ENCODE data around the gene PILRA.

Gene PILRA

DNA sequence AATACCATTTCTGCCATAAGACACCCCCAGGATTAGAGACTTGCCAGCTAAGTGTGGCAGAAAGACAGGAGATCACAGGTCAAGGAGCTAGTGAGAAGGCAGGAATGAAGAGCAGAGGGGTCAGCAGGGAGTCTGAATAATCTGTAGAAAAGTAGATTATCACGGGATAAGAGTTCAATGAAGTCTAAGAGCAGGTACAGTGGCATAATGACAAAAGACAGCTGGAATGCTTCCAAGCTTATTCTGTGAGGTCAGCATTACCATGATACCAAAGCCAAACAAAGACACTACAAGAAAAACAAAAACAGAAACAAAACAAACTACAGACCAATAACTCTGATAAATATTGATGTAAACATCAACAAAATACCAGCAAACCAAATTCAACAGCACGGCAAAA, 20.8 kb downstream of the PILRA start:
- H3K36me3 ChIP-seq, result no peaks in the 10 kb centered on the region

GRCh38 chr7:100396421-100396982, 23.2 kb downstream of the PILRA start:
- TF ChIP-seq, protein P1, sequence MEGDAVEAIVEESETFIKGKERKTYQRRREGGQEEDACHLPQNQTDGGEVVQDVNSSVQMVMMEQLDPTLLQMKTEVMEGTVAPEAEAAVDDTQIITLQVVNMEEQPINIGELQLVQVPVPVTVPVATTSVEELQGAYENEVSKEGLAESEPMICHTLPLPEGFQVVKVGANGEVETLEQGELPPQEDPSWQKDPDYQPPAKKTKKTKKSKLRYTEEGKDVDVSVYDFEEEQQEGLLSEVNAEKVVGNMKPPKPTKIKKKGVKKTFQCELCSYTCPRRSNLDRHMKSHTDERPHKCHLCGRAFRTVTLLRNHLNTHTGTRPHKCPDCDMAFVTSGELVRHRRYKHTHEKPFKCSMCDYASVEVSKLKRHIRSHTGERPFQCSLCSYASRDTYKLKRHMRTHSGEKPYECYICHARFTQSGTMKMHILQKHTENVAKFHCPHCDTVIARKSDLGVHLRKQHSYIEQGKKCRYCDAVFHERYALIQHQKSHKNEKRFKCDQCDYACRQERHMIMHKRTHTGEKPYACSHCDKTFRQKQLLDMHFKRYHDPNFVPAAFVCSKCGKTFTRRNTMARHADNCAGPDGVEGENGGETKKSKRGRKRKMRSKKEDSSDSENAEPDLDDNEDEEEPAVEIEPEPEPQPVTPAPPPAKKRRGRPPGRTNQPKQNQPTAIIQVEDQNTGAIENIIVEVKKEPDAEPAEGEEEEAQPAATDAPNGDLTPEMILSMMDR (IDR thresholded peaks at IDR 0.05), result no peak
- Histone ChIP-seq H3K4me3 (no peak overlapping the region), H3K9me3 (peaks cover 0 to 4% (median 0%) of the 10 kb centered on the region in 3 donors), H3K36me3 (peaks cover 0 to 4% (median 0%) of the 10 kb centered on the region in 3 donors), H3K27me3 (peaks cover 0 to 11% of the 10 kb centered on the region in 2 donors), H3K4me1 (no peaks in the 10 kb centered on the region), H3K27ac (no peak overlapping the region)
- DNase-seq, result no peak
- intact Hi-C loops (cut with DNase I; ENCODE audit: low total_unique reads), result no loop called here

More for the DNA sequence above, 20.8 kb downstream of the PILRA start:
- intact Hi-C loops (cut with DNase I; ENCODE audit: low total_unique reads), result no loop called here
- TF ChIP-seq, protein P1 (IDR thresholded peaks at IDR 0.05), result no peak
- Histone ChIP-seq H3K9me3 (peaks cover 0 to 4% (median 0%) of the 10 kb centered on the region in 3 donors), H3K4me1 (no peaks in the 10 kb centered on the region), H3K27me3 (peaks cover 0 to 27% of the 10 kb centered on the region in 2 donors), H3K4me3 (no peak overlapping the region), H3K27ac (no peak overlapping the region)
- DNase-seq, result no peak

GRCh38 chr7:100397315-100398081, 24.2 kb downstream of the PILRA start:
- Histone ChIP-seq H3K9me3 (peaks cover 0 to 4% (median 0%) of the 10 kb centered on the region in 3 donors), H3K4me3 (no peak overlapping the region), H3K27me3 (peaks cover 0 to 3% of the 10 kb centered on the region in 2 donors), H3K27ac (no peak overlapping the region), H3K4me1 (no peaks in the 10 kb centered on the region), H3K36me3 (peaks cover 0 to 10% (median 0%) of the 10 kb centered on the region in 3 donors)
- intact Hi-C loops (cut with DNase I; ENCODE audit: low total_unique reads), result no loop called here
- no peak for DNase-seq
- TF ChIP-seq, protein P1 (IDR thresholded peaks at IDR 0.05), result no peak

GRCh38 chr7:100398239-100398638, 25.0 kb downstream of the PILRA start:
- no peak overlapping the region for H3K27ac ChIP-seq
- H3K9me3 ChIP-seq, result peaks cover 0 to 4% (median 0%) of the 10 kb centered on the region in 3 donors
- H3K4me3 ChIP-seq, result no peak overlapping the region
- peaks cover 0 to 3% of the 10 kb centered on the region in 2 donors for H3K27me3 ChIP-seq
- H3K4me1 ChIP-seq, result no peaks in the 10 kb centered on the region
- peaks cover 0 to 10% (median 0%) of the 10 kb centered on the region in 3 donors for H3K36me3 ChIP-seq
- DNase-seq, result no peak
- intact Hi-C loops (cut with DNase I; ENCODE audit: low total_unique reads), result no loop called here
- TF ChIP-seq, protein P1 (IDR thresholded peaks at IDR 0.05), result no peak

DNA sequence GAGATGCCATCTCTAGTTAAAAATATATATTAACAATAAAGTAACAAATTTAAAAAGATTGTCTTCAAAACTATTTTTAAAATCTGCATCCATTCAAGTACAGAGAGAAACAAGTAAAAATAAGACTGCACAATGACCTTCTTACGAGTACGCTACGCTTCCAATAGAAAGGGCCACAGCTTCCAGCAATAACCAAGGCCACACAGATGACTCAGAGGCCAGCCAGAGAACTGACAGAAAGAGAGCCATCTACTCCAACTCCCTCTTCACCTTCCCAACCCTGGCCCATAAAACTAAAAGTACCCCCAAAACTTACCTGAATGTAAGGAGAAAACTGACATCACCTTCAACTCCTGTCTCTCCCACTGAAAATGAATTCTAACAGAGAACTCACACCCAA, 26.8 kb downstream of the PILRA start:
- H3K36me3 ChIP-seq, result peaks cover 0 to 10% (median 0%) of the 10 kb centered on the region in 3 donors
- no peak for DNase-seq
- H3K27me3 ChIP-seq, result no peaks in the 10 kb centered on the region
- intact Hi-C loops (cut with DNase I; ENCODE audit: low total_unique reads), result no loop called here
- no peaks in the 10 kb centered on the region for H3K4me1 ChIP-seq
- no peaks in the 10 kb centered on the region for H3K9me3 ChIP-seq
- no peak overlapping the region for H3K27ac ChIP-seq
- H3K4me3 ChIP-seq, result no peak overlapping the region
- TF ChIP-seq, protein P1 (IDR thresholded peaks at IDR 0.05), result no peak
